ENCODE measurements around the gene LACC1.

- TF ChIP-seq CTCF (conservative IDR thresholded peaks at IDR 0.05) = peak; percentile 44
- TF ChIP-seq ZFX (IDR thresholded peaks at IDR 0.05) = no peak
Observed at GRCh38 chr13:43894438-43894837, 14.7 kb downstream of the LACC1 start.

Data from C4-2B (cell line).